ENCODE results near the gene KCNA3. TPM values are rescaled to one million over a fixed set of nuclear protein-coding genes. Genes with fewer than 3 reads are reported as not detected.

KCNA3 gene
- total and polyA plus RNA-seq, 2 experiments from 2014 or later: 0.43 TPM; not detected in 1

- TF ChIP-seq CTCF (IDR thresholded peaks at IDR 0.05; ENCODE audit: poor library complexity) (no peak), EZH2phosphoT487 (IDR thresholded peaks at IDR 0.05; ENCODE audit: low read depth, severe bottlenecking, unreplicated experiment) (no peak), EZH2 (IDR thresholded peaks at IDR 0.05; ENCODE audit: borderline replicate concordance) (no peak)
- Histone ChIP-seq H3K4me1 (ENCODE audit: insufficient read depth) (no peaks in the 10 kb centered on the region), H2AFZ (no peak overlapping the region), H4K20me1 (ENCODE audit: insufficient read depth, poor library complexity, severe bottlenecking) (no peaks in the 10 kb centered on the region), H3K4me3 (no peak overlapping the region), H3K27ac (no peak overlapping the region), H3K79me2 (no peaks in the 10 kb centered on the region), H3K4me2 (no peak overlapping the region), H3K27me3 (peaks cover 52% of the 10 kb centered on the region), H3K9me2 (replicated peaks; ENCODE audit: insufficient read depth) (no peaks in the 10 kb centered on the region), H3K36me3 (replicated peaks; ENCODE audit: insufficient read depth, low read depth) (no peaks in the 10 kb centered on the region), H3K9me3 (ENCODE audit: low read depth) (no peaks in the 10 kb centered on the region)
- 89% methylated on average over 1 of the region's 1 CpG for WGBS (ENCODE audit: low lambda C conversion rate, missing lambda C conversion rate)
- DNase-seq (ENCODE audit: low spot score): no peak
These were observed 8.2 kb upstream of the KCNA3 start for GRCh38 chr1:110682898-110683297.

- no peak overlapping the region for H3K27ac ChIP-seq
- no peak overlapping the region for H2AFZ ChIP-seq
- no peaks in the 10 kb centered on the region for H3K36me3 ChIP-seq (replicated peaks; ENCODE audit: insufficient read depth, low read depth)
- no peak overlapping the region for H3K4me3 ChIP-seq
- TF ChIP-seq CTCF (IDR thresholded peaks at IDR 0.05; ENCODE audit: poor library complexity) (no peak), EZH2 (IDR thresholded peaks at IDR 0.05; ENCODE audit: borderline replicate concordance) (no peak), EZH2phosphoT487 (IDR thresholded peaks at IDR 0.05; ENCODE audit: low read depth, severe bottlenecking, unreplicated experiment) (no peak)
- no peaks in the 10 kb centered on the region for H3K9me3 ChIP-seq (ENCODE audit: low read depth)
- 80% methylated on average over 3 of the region's 3 CpGs for WGBS (ENCODE audit: low lambda C conversion rate, missing lambda C conversion rate)
- no peaks in the 10 kb centered on the region for H3K4me1 ChIP-seq (ENCODE audit: insufficient read depth)
- no peak for DNase-seq (ENCODE audit: low spot score)
- no peaks in the 10 kb centered on the region for H4K20me1 ChIP-seq (ENCODE audit: insufficient read depth, poor library complexity, severe bottlenecking)
- H3K27me3 ChIP-seq: peaks cover 64% of the 10 kb centered on the region
- H3K4me2 ChIP-seq: no peak overlapping the region
- H3K79me2 ChIP-seq: no peaks in the 10 kb centered on the region
- H3K9me2 ChIP-seq (replicated peaks; ENCODE audit: insufficient read depth): no peaks in the 10 kb centered on the region
These were observed 5.4 kb upstream of the KCNA3 start for GRCh38 chr1:110680036-110680735.

DNA sequence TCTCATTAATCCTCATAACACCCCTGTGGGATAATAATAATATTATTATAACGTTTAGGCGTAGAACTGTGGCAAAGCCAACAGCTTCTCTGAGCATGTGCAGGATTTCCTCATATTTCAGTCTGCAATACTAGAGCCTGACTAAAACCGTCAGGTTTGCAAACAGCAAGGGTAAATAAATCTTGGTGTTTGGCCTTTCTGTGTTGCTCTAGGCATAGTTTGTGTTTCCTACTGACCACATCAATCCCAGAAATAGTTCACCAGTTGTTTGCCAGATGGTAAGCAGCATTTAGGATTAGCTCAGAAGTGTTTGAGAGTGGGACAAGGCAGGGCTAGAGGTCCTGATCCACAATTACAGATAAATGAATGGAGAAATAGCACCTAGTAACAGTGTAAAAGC, 2.8 kb upstream of the KCNA3 start:
- H3K36me3 ChIP-seq (replicated peaks; ENCODE audit: insufficient read depth, low read depth): no peaks in the 10 kb centered on the region
- 56% methylated on average over 3 of the region's 3 CpGs for WGBS (ENCODE audit: low lambda C conversion rate, missing lambda C conversion rate)

More for the DNA sequence above, 2.8 kb upstream of the KCNA3 start:
- DNase-seq (ENCODE audit: low spot score): no peak
- peaks cover 82% of the 10 kb centered on the region for H3K27me3 ChIP-seq
- TF ChIP-seq EZH2phosphoT487 (IDR thresholded peaks at IDR 0.05; ENCODE audit: low read depth, severe bottlenecking, unreplicated experiment): no peak
- no peak for TF ChIP-seq CTCF (IDR thresholded peaks at IDR 0.05; ENCODE audit: poor library complexity)
- no peaks in the 10 kb centered on the region for H3K9me2 ChIP-seq (replicated peaks; ENCODE audit: insufficient read depth)
- no peaks in the 10 kb centered on the region for H3K4me1 ChIP-seq (ENCODE audit: insufficient read depth)
- no peaks in the 10 kb centered on the region for H3K79me2 ChIP-seq
- no peak overlapping the region for H3K27ac ChIP-seq
- no peak overlapping the region for H2AFZ ChIP-seq
- no peaks in the 10 kb centered on the region for H4K20me1 ChIP-seq (ENCODE audit: insufficient read depth, poor library complexity, severe bottlenecking)
- no peak overlapping the region for H3K4me2 ChIP-seq
- H3K9me3 ChIP-seq (ENCODE audit: low read depth): no peaks in the 10 kb centered on the region
- no peak overlapping the region for H3K4me3 ChIP-seq

Measured in hepatocyte (in vitro differentiated cells).